Measurements from ENCODE around the gene TRDN.
"Not testable (repeated sequence)": the region's sequence is repeated elsewhere in the genome, so short reads cannot be mapped to it uniquely, and the experiment has no call there.

Gene TRDN

GRCh38 chr6:123565529-123565928 lies 71.2 kb downstream of the TRDN start:
- no peak overlapping the region for H3K27ac Mint-ChIP-seq
- no peaks in the 10 kb centered on the region for H3K27me3 Mint-ChIP-seq
- H3K9me3 Mint-ChIP-seq: peaks cover 8 to 20% of the 10 kb centered on the region in 2 donors
- H3K4me1 Mint-ChIP-seq (ENCODE audit: low read depth in 2 of 2): no peaks in the 10 kb centered on the region
- ATAC-seq (replicated peaks) (no peak), DNase-seq (no peak)
- H3K36me3 Mint-ChIP-seq (ENCODE audit: insufficient read depth): no peaks in the 10 kb centered on the region
- no peak overlapping the region for H3K4me3 Mint-ChIP-seq

- Mint-ChIP-seq H3K4me1 (ENCODE audit: low read depth in 2 of 2) (no peaks in the 10 kb centered on the region), H3K27ac (no peak overlapping the region), H3K4me3 (no peak overlapping the region), H3K27me3 (no peaks in the 10 kb centered on the region), H3K9me3 (peaks cover 12 to 29% of the 10 kb centered on the region in 2 donors), H3K36me3 (ENCODE audit: insufficient read depth) (no peaks in the 10 kb centered on the region)
- DNase-seq (no peak), ATAC-seq (replicated peaks) (no peak)
These were observed 72.4 kb downstream of the TRDN start for GRCh38 chr6:123564361-123564760.

DNA sequence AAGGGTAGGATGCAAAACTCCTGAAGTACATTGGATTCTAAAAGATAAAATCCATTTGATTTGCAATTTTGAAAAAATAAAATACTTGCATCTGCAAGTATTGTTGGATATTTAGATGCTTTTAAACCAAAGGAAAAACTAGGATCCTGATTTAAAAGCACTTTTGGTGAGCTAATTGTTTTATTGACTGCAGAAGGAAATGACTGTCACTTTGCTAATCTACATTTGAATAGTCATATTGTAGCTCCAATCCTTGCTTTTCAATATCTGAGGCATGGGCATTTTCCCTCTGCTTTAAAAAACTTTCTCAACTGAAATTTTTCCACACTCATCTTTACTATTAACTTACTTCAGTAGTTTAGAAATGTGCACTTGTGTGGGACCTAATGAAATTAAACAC lies 74.1 kb downstream of the TRDN start:
- no peak for DNase-seq
- Mint-ChIP-seq H3K4me3 (no peak overlapping the region), H3K36me3 (ENCODE audit: insufficient read depth) (peaks cover 2% of the 10 kb centered on the region), H3K27me3 (no peaks in the 10 kb centered on the region), H3K27ac (no peak overlapping the region), H3K9me3 (peaks cover 15 to 37% of the 10 kb centered on the region in 2 donors), H3K4me1 (ENCODE audit: low read depth in 2 of 2) (no peaks in the 10 kb centered on the region)
- ATAC-seq (replicated peaks): no peak

GRCh38 chr6:123562264-123562663 lies 74.5 kb downstream of the TRDN start:
- H3K9me3 Mint-ChIP-seq: peaks cover 17 to 37% of the 10 kb centered on the region in 2 donors
- no peaks in the 10 kb centered on the region for H3K4me1 Mint-ChIP-seq (ENCODE audit: low read depth in 2 of 2)
- H3K27me3 Mint-ChIP-seq: no peaks in the 10 kb centered on the region
- H3K4me3 Mint-ChIP-seq: no peak overlapping the region
- H3K27ac Mint-ChIP-seq: no peak overlapping the region
- peaks cover 3% of the 10 kb centered on the region for H3K36me3 Mint-ChIP-seq (ENCODE audit: insufficient read depth)
- no peak for DNase-seq
- no peak for ATAC-seq (replicated peaks)

- H3K27ac Mint-ChIP-seq; H3K4me1 Mint-ChIP-seq (ENCODE audit: low read depth in 2 of 2); H3K27me3 Mint-ChIP-seq; H3K4me3 Mint-ChIP-seq; ATAC-seq (replicated peaks); H3K36me3 Mint-ChIP-seq (ENCODE audit: insufficient read depth); DNase-seq: not testable (repeated sequence)
- peaks cover 23 to 37% of the 10 kb centered on the region in 2 donors for H3K9me3 Mint-ChIP-seq
These were observed 76.9 kb downstream of the TRDN start for GRCh38 chr6:123559816-123560215.

DNA sequence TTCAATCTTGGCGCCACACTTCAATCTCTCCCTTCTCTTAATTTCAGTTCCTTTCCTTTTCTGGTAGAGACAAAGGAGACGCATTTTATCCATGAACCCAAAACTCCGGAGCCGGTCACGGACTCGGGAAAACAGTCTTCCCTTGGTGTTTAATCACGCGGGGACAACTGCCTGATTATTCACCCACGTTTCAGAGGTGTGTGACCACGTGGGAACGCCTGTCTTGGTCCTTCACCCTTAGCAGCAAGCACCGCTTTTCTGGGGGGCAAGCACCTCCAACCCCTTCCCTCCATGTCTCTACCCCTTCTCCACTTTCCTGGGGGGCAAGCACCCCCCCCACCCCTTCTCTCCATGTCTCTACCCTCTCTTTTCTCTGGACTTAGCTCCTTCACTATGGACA lies 79.3 kb downstream of the TRDN start:
- peaks cover 25 to 37% of the 10 kb centered on the region in 2 donors for H3K9me3 Mint-ChIP-seq
- H3K4me3 Mint-ChIP-seq; H3K27ac Mint-ChIP-seq; H3K36me3 Mint-ChIP-seq (ENCODE audit: insufficient read depth); ATAC-seq (replicated peaks); H3K4me1 Mint-ChIP-seq (ENCODE audit: low read depth in 2 of 2); H3K27me3 Mint-ChIP-seq; DNase-seq: not testable (repeated sequence)

DNA sequence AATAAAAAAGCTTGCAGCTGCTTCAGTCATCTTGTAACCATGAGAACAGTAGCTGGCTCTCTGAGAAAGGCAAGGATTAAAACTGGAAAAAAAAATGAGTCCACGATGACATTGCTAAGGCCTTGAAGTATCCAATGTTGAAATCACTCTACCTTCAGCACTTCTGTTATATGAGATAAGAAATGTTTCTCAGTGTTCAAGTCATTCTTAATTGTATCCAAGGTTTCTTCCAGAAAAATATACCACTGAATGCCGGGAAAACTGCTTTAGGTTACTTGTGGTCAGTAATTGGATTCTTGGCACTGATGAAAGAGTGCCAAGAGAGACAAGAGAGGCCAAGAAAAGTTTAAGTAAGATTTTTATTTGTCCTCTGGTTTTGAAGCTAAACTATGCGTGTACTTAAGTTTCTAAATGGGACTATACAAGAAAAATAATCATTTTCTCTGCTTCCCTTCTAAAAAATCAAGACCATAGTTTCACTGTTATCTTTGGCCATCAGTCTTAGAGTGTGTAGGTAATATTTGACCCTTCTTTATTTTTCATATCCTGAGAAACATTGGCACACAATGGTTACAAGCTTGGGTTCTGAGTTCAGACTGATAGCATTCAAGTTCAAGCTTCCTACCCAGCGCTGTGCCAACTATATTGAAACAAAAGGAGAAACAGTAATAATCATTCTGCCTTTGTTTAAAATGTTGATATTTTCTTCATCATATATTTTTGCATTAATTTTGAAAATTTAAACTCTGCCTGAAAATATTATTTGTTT lies 84.6 kb downstream of the TRDN start:
- DNase-seq (no peak), ATAC-seq (replicated peaks) (no peak)
- H3K27ac Mint-ChIP-seq: no peak overlapping the region
- H3K27me3 Mint-ChIP-seq: no peaks in the 10 kb centered on the region
- peaks cover 12 to 13% of the 10 kb centered on the region in 2 donors for H3K9me3 Mint-ChIP-seq
- H3K4me1 Mint-ChIP-seq (ENCODE audit: low read depth in 2 of 2): no peaks in the 10 kb centered on the region
- no peaks in the 10 kb centered on the region for H3K36me3 Mint-ChIP-seq (ENCODE audit: insufficient read depth)
- H3K4me3 Mint-ChIP-seq: no peak overlapping the region

DNA sequence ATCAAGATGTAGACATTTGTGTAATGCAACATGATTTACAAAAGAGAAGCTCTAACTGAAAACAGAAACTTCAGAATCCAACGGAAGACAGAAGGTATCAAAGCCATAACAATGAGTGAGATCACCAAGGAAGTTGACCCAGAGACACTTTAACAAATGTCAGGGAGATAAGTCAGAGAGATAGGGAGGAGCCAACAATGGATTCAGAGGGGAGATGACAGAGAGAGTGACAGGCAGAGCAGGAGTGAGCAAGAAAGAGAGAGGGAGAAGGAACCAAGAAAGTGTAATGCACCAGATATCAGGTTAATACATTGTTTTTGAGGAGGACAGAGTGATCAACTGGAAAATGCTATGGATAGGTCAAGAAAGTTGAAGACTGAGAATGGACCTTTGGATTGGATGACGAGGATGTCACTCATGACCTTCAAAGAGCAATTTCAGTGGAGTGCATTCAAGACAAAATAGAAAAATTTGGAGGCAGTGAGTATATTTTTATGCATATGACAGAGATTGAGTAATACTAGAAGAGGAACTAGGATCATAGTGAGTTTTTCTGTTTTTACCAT lies 86.6 kb downstream of the TRDN start:
- no peak overlapping the region for H3K27ac Mint-ChIP-seq
- ATAC-seq (replicated peaks): no peak
- no peak overlapping the region for H3K4me3 Mint-ChIP-seq
- no peak for DNase-seq
- H3K27me3 Mint-ChIP-seq: no peaks in the 10 kb centered on the region
- H3K36me3 Mint-ChIP-seq (ENCODE audit: insufficient read depth): no peaks in the 10 kb centered on the region
- peaks cover 11 to 18% of the 10 kb centered on the region in 2 donors for H3K9me3 Mint-ChIP-seq
- H3K4me1 Mint-ChIP-seq (ENCODE audit: low read depth in 2 of 2): no peaks in the 10 kb centered on the region

DNA sequence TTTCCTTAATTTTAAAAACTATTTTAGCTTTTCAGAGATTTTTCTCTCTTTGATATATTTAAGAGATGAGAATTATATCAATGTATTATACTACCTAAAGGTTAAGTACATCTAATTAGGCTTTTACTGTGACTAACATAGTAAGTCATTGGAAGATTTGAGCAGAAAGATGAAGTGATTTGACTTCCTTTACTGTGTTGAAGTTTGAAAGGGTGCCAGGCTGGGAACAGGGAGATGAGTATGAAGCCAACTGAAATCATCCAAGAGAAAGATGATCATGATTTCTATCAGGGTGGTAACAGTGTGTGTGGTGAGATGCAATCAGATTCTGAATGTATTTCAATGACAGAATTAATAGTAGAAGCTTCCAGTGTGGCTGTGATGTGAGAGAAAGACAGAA lies 87.3 kb downstream of the TRDN start:
- DNase-seq (no peak), ATAC-seq (replicated peaks) (no peak)
- Mint-ChIP-seq H3K9me3 (peaks cover 11 to 18% of the 10 kb centered on the region in 2 donors), H3K27me3 (no peaks in the 10 kb centered on the region), H3K4me1 (ENCODE audit: low read depth in 2 of 2) (no peaks in the 10 kb centered on the region), H3K4me3 (no peak overlapping the region), H3K27ac (no peak overlapping the region), H3K36me3 (ENCODE audit: insufficient read depth) (no peaks in the 10 kb centered on the region)

DNA sequence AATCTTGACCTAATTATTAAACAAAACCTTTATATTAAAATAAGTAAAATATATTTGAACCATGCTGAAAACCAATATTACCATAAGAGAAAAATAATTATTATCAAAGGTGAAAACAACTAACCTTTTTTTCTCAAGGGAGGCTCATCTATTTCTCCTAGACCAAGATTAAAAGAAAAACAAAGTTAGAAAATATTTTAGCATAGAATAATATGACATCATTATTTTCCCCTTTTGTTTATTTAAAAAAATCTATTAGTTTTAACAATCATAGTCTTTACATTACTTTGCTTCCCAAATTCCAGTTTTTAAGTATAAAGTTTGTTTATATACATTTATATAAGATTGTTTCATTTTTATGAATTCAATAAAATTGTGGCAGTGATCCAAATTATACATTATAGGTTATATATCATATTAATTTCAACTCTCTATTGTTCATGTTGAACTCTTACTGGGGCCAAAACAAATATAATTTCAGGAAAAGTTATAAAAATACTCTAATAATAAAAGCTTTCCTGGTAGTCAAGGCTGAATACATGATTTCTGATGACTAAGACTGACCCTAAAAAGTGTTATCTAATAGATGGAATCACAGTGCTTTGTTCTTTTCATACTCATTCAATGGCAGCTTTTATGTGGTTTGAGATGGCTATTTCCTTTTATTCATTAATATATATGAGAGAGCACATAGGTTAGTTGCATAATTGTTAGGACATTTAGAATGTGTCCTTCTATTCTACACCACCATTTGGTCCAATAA lies 89.4 kb downstream of the TRDN start:
- DNase-seq (no peak), ATAC-seq (replicated peaks) (no peak)
- Mint-ChIP-seq H3K4me3 (no peak overlapping the region), H3K9me3 (peaks cover 9 to 18% of the 10 kb centered on the region in 2 donors), H3K27ac (no peak overlapping the region), H3K36me3 (ENCODE audit: insufficient read depth) (no peaks in the 10 kb centered on the region), H3K27me3 (no peaks in the 10 kb centered on the region), H3K4me1 (ENCODE audit: low read depth in 2 of 2) (no peaks in the 10 kb centered on the region)

- H3K4me1 Mint-ChIP-seq (ENCODE audit: low read depth in 2 of 2): no peaks in the 10 kb centered on the region
These were observed 90.2 kb downstream of the TRDN start for GRCh38 chr6:123546537-123546936.

DNA sequence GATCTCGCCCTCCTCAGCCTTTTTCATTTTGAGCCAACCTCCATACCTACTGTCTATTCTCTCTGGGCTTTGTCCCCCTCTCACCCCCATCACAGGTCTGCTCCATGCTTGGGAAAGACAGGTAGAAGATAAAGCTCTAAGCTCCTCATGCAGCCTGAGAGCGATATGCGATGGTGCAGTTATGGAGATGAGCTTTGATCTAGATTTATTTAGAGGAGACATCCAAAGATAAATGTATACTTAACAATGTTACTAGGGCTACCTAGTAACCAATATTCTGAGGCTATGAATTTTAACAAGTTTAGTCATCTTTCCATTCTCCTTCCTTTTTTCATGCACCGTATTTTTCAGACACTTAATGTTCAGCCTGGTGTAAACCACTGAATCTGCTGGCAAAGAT lies 95.3 kb downstream of the TRDN start:
- Mint-ChIP-seq H3K27ac (no peak overlapping the region), H3K9me3 (peaks cover 2 to 3% of the 10 kb centered on the region in 2 donors), H3K36me3 (ENCODE audit: insufficient read depth) (no peaks in the 10 kb centered on the region), H3K4me1 (ENCODE audit: low read depth in 2 of 2) (no peaks in the 10 kb centered on the region), H3K4me3 (no peak overlapping the region), H3K27me3 (no peaks in the 10 kb centered on the region)
- ATAC-seq (replicated peaks): no peak
- no peak for DNase-seq

More at GRCh38 chr6:123546537-123546936, 90.2 kb downstream of the TRDN start:
- H3K36me3 Mint-ChIP-seq (ENCODE audit: insufficient read depth): no peaks in the 10 kb centered on the region
- DNase-seq: no peak
- no peaks in the 10 kb centered on the region for H3K27me3 Mint-ChIP-seq
- H3K27ac Mint-ChIP-seq: no peak overlapping the region
- H3K9me3 Mint-ChIP-seq: peaks cover 9 to 18% of the 10 kb centered on the region in 2 donors
- H3K4me3 Mint-ChIP-seq: no peak overlapping the region
- ATAC-seq (replicated peaks): no peak

DNA sequence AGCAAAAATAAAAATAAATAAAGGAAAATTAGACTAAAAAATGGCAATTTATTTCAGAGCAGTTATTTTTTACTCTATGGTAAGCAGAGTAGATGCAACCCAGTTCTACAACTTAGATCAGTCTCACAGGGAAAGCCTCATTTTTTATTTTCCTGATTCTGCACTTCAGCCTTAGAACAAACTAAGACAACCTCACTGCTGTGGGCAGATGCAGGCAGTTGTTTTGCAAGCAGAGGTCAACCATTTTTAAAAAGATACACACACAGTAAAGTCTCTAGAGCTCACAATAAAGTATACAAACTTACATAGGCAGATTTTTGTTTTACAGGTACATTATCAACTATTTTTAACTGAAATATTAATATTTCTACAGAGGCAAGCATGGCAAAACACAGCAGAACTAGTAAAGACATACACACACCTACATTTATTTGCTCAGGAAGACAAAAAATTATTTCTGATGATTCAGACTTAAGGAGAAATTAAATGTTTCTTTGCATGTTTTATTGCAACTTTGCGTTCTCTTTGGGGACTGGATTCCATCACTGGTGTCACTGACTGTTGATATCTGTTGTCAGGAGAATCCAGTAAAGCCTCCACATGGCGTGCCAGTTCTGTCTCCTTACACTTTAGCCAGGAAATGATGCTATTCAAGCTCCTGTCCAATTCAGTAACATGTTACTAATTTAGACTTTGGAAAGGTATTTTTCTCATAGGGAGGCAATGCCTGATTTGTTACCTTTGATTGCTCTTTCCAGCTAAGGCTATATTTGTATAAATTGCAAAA lies 102.7 kb downstream of the TRDN start:
- Mint-ChIP-seq H3K36me3 (ENCODE audit: insufficient read depth) (no peaks in the 10 kb centered on the region), H3K27ac (no peak overlapping the region), H3K9me3 (peaks cover 0 to 6% of the 10 kb centered on the region in 2 donors), H3K27me3 (no peaks in the 10 kb centered on the region), H3K4me3 (no peak overlapping the region), H3K4me1 (ENCODE audit: low read depth in 2 of 2) (no peaks in the 10 kb centered on the region)
- ATAC-seq (replicated peaks) (no peak), DNase-seq (no peak)
